SK-N-SH (cell line): ENCODE results near the gene ADAP1. TPM values are rescaled to one million over a fixed set of nuclear protein-coding genes. Genes with fewer than 3 reads are reported as not detected.

ENCODE experiments used
- CTCF ChIA-PET: fragments of 300-600, 350-600 bp; formaldehyde crosslinking; extraction: SDS; loops from one replicate; lab custom pipeline; 2021; lab: Yijun Ruan, JAX
- POLR2A ChIA-PET: fragments of 350-600 bp; sonication (Branson Sonifier 250); formaldehyde crosslinking; extraction: SDS; loops from one replicate; lab custom pipeline; 2020; ENCODE audit warnings: antibody characterized with exemption, inconsistent platforms; lab: Yijun Ruan, JAX
- DNase-seq: peaks from one replicate; pipeline ENCODE4 v3.0.0; 2012
- H2AFZ ChIP-seq: fragments of 200-600 bp; sonication (generic); 2 replicates; pipeline ENCODE4 v1.8.1; 2016; ENCODE audit warnings: antibody characterized with exemption, mild to moderate bottlenecking, low read depth
- H3F3A ChIP-seq: fragments of 200-600 bp; sonication (generic); replicated peaks from 2 replicates; pipeline ENCODE3; 2016; ENCODE audit warnings: antibody characterized with exemption, mild to moderate bottlenecking; ENCODE audit not compliant: insufficient read depth
- H3K27ac ChIP-seq, 2 experiments: fragments of 200-500 bp in 1 of 2; fragments of 200-600 bp in 1 of 2; sonication (Bioruptor generic) in 1 of 2; sonication (generic), shearing (Covaris generic) in 1 of 2; 2 replicates each; pipeline versions ENCODE4 v1.5.1 to v1.6.1; 2014 to 2016; ENCODE audit warnings: low read depth in 2 of 2, inconsistent platforms in 1 of 2, low read length in 1 of 2, mild to moderate bottlenecking in 1 of 2, mixed read lengths in 1 of 2
- H3K27me3 ChIP-seq: fragments of 200-600 bp; sonication (generic), shearing (Covaris generic); 2 replicates; pipeline ENCODE4 v1.6.1; 2016; ENCODE audit warnings: mixed run types; ENCODE audit not compliant: insufficient read depth
- H3K36me3 ChIP-seq, 2 experiments: fragments of 200-500 bp in 1 of 2; fragments of 200-600 bp in 1 of 2; sonication (Bioruptor generic) in 1 of 2; sonication (generic) in 1 of 2; replicated peaks in 1 of 2; 2 replicates each; pipeline versions ENCODE3 to v1.5.1; 2014 to 2016; ENCODE audit warnings: low read length in 1 of 2, mild to moderate bottlenecking in 1 of 2; ENCODE audit not compliant: insufficient read depth in 2 of 2, control insufficient read depth in 1 of 2
- H3K4me1 ChIP-seq, 2 experiments: fragments of 200-500 bp in 1 of 2; fragments of 200-600 bp in 1 of 2; sonication (Bioruptor generic) in 1 of 2; sonication (generic), shearing (Covaris generic) in 1 of 2; 2 replicates each; pipeline versions ENCODE4 v1.5.1 to v1.6.1; 2014 to 2016; ENCODE audit warnings: low read depth in 1 of 2, low read length in 1 of 2, mixed run types in 1 of 2; ENCODE audit not compliant: insufficient read depth in 2 of 2, control insufficient read depth in 1 of 2
- H3K4me2 ChIP-seq: fragments of 200-600 bp; sonication (generic), shearing (Covaris generic); 2 replicates; pipeline ENCODE4 v1.6.1; 2017; ENCODE audit warnings: mixed run types
- H3K4me3 ChIP-seq, 2 experiments: fragments of 200-500 bp in 1 of 2; fragments of 200-600 bp in 1 of 2; sonication (Bioruptor generic) in 1 of 2; sonication (generic), shearing (Covaris generic) in 1 of 2; 2 replicates each; pipeline versions ENCODE4 v1.5.1 to v1.8.1; 2014 to 2016; ENCODE audit warnings: low read depth in 2 of 2, inconsistent platforms in 1 of 2, low read length in 1 of 2, mild to moderate bottlenecking in 1 of 2, mixed read lengths in 1 of 2, moderate library complexity in 1 of 2
- H3K79me2 ChIP-seq: fragments of 200-600 bp; sonication (generic); 2 replicates; pipeline ENCODE4 v1.8.1; 2017; ENCODE audit warnings: mild to moderate bottlenecking; ENCODE audit not compliant: insufficient read depth
- H3K9ac ChIP-seq: fragments of 200-600 bp; sonication (generic); 2 replicates; pipeline ENCODE4 v1.6.1; 2017; ENCODE audit warnings: mixed run types
- H3K9me2 ChIP-seq: fragments of 200-600 bp; sonication (generic); 2 replicates; pipeline ENCODE4 v1.6.1; 2017; ENCODE audit warnings: mixed run types
- H3K9me3 ChIP-seq: fragments of 200-600 bp; sonication (generic); 2 replicates; pipeline ENCODE4 v1.6.1; 2017; ENCODE audit warnings: mixed run types, mild to moderate bottlenecking, moderate library complexity
- H4K20me1 ChIP-seq: fragments of 200-600 bp; sonication (generic); 2 replicates; pipeline ENCODE4 v1.6.1; 2017; ENCODE audit warnings: mild to moderate bottlenecking, mixed run types; ENCODE audit not compliant: insufficient read depth
- EZH2phosphoT487 ChIP-seq: fragments of 200-600 bp; sonication (generic); IDR thresholded peaks from 2 replicates; pipeline ENCODE4 v1.6.1; 2017; ENCODE audit warnings: low read depth, mixed run types, mild to moderate bottlenecking, antibody characterized with exemption, moderate library complexity, borderline replicate concordance
- FOXJ3 ChIP-seq: sonication (generic); formaldehyde crosslinking; IDR thresholded peaks from 2 replicates; pipeline ENCODE4 v1.5.1; 2020; ENCODE audit warnings: mild to moderate bottlenecking, missing genetic modification reagents
- GATA2 ChIP-seq: sonication (generic); formaldehyde crosslinking; IDR thresholded peaks from 2 replicates; pipeline ENCODE4 v1.5.0; 2020; ENCODE audit warnings: mild to moderate bottlenecking, missing genetic modification reagents
- JUND ChIP-seq: IDR thresholded peaks from 2 replicates; pipeline ENCODE4 v1.4.0; 2012
- MEF2A ChIP-seq: IDR thresholded peaks from 2 replicates; pipeline ENCODE4 v1.4.0; 2012; ENCODE audit warnings: low read depth, borderline replicate concordance
- RAD21 ChIP-seq: IDR thresholded peaks from 2 replicates; pipeline ENCODE4 v1.6.1; 2012; ENCODE audit warnings: mild to moderate bottlenecking, low read length
- RXRA ChIP-seq: IDR thresholded peaks from 2 replicates; pipeline ENCODE4 v1.4.0; 2012; ENCODE audit warnings: low read depth, mild to moderate bottlenecking, borderline replicate concordance
- SMC3 ChIP-seq: IDR thresholded peaks from 2 replicates; pipeline ENCODE4 v1.6.1; 2012; ENCODE audit warnings: low read depth, low read length, improper control_type of control experiment
- TAF1 ChIP-seq: IDR thresholded peaks from 2 replicates; pipeline ENCODE4 v1.6.1; 2012; ENCODE audit warnings: low read depth, mild to moderate bottlenecking, low read length, moderate library complexity, borderline replicate concordance
- TCF12 ChIP-seq: IDR thresholded peaks from 2 replicates; pipeline ENCODE4 v1.4.0; 2012
- WGBS: methylation state at CpG from one replicate; pipeline ENCODE4 v1.1.6; 2017; ENCODE audit warnings: low lambda C conversion rate; 5-methylcytosine and 5-hydroxymethylcytosine counted together
- polyA plus RNA-seq, 3 experiments: library from polyadenylated mRNA; depleted of rRNA; stranded (reverse); fragments of >200 nt; gene quantifications; 2 replicates each; pipeline ENCODE4 v1.2.3, GENCODE V29; 2012
- TF ChIP-seq, protein P1 (sequence below): fragments of 150-350 bp; IDR thresholded peaks from 2 replicates; pipeline ENCODE4 v1.6.1; 2017; ENCODE audit warnings: antibody characterized with exemption, low read length, low read depth, borderline replicate concordance
- TF ChIP-seq, protein P2 (sequence below): IDR thresholded peaks from 2 replicates; pipeline ENCODE4 v1.6.1; 2012; ENCODE audit warnings: mild to moderate bottlenecking, low read depth, low read length, moderate library complexity
- TF ChIP-seq, protein P3 (sequence below): IDR thresholded peaks from 2 replicates; pipeline ENCODE4 v1.4.0; 2012; ENCODE audit warnings: low read depth
- TF ChIP-seq, protein P4 (sequence below): IDR thresholded peaks from 2 replicates; pipeline ENCODE4 v1.4.0; 2012; ENCODE audit warnings: low read depth, borderline replicate concordance
- TF ChIP-seq, protein P5 (sequence below): fragments of 200-600 bp; sonication (generic); IDR thresholded peaks from 2 replicates; pipeline ENCODE4 v1.6.1; 2017; ENCODE audit warnings: antibody characterized with exemption, mild to moderate bottlenecking, moderate library complexity

Gene ADAP1
- polyA plus RNA-seq, 1 of the 3 experiments (the other 2 are of a cell fraction): 3.2 TPM

DNA sequence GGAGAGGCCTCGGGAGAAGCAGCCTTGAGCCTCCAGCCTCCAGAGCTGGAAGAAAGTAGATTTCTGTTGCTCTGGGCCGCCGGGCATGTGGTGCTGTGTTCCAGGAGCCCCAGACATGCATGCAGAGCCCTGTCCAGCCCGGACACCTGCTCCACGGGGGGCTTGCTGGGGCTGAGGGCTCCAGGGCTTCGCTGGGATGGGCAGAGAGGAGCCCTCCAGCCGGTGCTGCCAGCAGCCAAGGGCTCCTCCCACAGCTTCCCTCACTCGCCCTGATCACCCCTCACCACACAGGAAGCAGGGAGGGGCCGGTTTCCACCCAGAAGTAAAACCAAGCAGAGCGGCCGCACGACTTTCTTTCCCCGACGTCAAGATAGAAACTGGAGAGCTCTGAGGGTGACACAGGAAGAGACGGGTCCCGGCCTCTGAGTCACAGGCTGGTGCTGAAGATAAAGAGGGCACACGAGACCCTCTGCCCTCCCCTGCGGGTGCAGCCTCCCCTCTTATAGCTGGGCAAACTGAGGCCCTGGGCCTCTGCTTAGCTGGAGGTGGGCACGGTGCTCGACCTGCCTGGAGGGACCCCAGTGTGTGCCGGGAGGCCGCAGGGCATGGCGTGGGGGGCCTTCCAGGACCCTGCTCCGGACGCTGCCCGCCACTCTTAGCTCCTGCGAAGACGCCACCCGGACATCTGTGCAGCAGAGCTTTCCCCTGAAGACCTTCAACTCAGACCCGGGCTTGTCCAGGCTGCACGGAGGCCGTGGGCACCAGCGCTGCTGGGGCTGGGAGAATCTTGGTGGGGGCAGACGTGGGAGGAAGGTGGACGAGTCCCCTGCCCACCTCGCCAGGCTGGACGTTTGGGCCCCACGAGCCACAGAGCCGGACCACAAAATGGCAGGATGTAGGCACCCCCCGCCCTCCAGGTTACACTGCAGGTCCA is 31.1 kb downstream of the ADAP1 start:
- ChIA-PET POLR2A (no interaction called here), CTCF (interaction anchor here (0.7 to 4.0 kb wide), 4 partner anchors 14 to 190 kb away, joined by 3 to 28 read pairs (median 4); partner anchors contain the start of gene ADAP1)
- H4K20me1 ChIP-seq: no peaks in the 10 kb centered on the region
- no peak for DNase-seq
- H3F3A ChIP-seq: no peaks in the 10 kb centered on the region
- H3K27me3 ChIP-seq: no peaks in the 10 kb centered on the region
- H3K36me3 ChIP-seq: no peaks in the 10 kb centered on the region
- TF ChIP-seq JUND (no peak), MEF2A (no peak), TAF1 (no peak), RXRA (no peak), FOXJ3 (CRISPR knock-in tag) (no peak), TCF12 (no peak), RAD21 (no peak), EZH2phosphoT487 (no peak), GATA2 (CRISPR knock-in tag) (no peak), SMC3 (no peak)
- TF ChIP-seq, protein P1, sequence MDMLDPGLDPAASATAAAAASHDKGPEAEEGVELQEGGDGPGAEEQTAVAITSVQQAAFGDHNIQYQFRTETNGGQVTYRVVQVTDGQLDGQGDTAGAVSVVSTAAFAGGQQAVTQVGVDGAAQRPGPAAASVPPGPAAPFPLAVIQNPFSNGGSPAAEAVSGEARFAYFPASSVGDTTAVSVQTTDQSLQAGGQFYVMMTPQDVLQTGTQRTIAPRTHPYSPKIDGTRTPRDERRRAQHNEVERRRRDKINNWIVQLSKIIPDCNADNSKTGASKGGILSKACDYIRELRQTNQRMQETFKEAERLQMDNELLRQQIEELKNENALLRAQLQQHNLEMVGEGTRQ: no peak
- TF ChIP-seq, protein P2, sequence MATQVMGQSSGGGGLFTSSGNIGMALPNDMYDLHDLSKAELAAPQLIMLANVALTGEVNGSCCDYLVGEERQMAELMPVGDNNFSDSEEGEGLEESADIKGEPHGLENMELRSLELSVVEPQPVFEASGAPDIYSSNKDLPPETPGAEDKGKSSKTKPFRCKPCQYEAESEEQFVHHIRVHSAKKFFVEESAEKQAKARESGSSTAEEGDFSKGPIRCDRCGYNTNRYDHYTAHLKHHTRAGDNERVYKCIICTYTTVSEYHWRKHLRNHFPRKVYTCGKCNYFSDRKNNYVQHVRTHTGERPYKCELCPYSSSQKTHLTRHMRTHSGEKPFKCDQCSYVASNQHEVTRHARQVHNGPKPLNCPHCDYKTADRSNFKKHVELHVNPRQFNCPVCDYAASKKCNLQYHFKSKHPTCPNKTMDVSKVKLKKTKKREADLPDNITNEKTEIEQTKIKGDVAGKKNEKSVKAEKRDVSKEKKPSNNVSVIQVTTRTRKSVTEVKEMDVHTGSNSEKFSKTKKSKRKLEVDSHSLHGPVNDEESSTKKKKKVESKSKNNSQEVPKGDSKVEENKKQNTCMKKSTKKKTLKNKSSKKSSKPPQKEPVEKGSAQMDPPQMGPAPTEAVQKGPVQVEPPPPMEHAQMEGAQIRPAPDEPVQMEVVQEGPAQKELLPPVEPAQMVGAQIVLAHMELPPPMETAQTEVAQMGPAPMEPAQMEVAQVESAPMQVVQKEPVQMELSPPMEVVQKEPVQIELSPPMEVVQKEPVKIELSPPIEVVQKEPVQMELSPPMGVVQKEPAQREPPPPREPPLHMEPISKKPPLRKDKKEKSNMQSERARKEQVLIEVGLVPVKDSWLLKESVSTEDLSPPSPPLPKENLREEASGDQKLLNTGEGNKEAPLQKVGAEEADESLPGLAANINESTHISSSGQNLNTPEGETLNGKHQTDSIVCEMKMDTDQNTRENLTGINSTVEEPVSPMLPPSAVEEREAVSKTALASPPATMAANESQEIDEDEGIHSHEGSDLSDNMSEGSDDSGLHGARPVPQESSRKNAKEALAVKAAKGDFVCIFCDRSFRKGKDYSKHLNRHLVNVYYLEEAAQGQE: no peak
- TF ChIP-seq, protein P3, sequence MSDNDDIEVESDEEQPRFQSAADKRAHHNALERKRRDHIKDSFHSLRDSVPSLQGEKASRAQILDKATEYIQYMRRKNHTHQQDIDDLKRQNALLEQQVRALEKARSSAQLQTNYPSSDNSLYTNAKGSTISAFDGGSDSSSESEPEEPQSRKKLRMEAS: no peak
- TF ChIP-seq, protein P4, sequence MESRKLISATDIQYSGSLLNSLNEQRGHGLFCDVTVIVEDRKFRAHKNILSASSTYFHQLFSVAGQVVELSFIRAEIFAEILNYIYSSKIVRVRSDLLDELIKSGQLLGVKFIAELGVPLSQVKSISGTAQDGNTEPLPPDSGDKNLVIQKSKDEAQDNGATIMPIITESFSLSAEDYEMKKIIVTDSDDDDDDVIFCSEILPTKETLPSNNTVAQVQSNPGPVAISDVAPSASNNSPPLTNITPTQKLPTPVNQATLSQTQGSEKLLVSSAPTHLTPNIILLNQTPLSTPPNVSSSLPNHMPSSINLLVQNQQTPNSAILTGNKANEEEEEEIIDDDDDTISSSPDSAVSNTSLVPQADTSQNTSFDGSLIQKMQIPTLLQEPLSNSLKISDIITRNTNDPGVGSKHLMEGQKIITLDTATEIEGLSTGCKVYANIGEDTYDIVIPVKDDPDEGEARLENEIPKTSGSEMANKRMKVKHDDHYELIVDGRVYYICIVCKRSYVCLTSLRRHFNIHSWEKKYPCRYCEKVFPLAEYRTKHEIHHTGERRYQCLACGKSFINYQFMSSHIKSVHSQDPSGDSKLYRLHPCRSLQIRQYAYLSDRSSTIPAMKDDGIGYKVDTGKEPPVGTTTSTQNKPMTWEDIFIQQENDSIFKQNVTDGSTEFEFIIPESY: no peak
- TF ChIP-seq, protein P5, sequence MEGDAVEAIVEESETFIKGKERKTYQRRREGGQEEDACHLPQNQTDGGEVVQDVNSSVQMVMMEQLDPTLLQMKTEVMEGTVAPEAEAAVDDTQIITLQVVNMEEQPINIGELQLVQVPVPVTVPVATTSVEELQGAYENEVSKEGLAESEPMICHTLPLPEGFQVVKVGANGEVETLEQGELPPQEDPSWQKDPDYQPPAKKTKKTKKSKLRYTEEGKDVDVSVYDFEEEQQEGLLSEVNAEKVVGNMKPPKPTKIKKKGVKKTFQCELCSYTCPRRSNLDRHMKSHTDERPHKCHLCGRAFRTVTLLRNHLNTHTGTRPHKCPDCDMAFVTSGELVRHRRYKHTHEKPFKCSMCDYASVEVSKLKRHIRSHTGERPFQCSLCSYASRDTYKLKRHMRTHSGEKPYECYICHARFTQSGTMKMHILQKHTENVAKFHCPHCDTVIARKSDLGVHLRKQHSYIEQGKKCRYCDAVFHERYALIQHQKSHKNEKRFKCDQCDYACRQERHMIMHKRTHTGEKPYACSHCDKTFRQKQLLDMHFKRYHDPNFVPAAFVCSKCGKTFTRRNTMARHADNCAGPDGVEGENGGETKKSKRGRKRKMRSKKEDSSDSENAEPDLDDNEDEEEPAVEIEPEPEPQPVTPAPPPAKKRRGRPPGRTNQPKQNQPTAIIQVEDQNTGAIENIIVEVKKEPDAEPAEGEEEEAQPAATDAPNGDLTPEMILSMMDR: no peak
- H3K27ac ChIP-seq: no peak overlapping the region
- no peak overlapping the region for H3K4me3 ChIP-seq
- no peak overlapping the region for H2AFZ ChIP-seq
- no peak overlapping the region for H3K9ac ChIP-seq
- WGBS: 81% methylated on average over 30 of the region's 40 CpGs
- no peaks in the 10 kb centered on the region for H3K9me2 ChIP-seq
- H3K4me1 ChIP-seq: peaks cover 0 to 5% of the 10 kb centered on the region in 2 experiments; a peak in 1 of 4 replicates
- H3K4me2 ChIP-seq: no peak overlapping the region; the same call in 1 of the 2 replicates
- no peaks in the 10 kb centered on the region for H3K9me3 ChIP-seq
- no peaks in the 10 kb centered on the region for H3K79me2 ChIP-seq
